Putamen (tissue), 1 donor: ENCODE results near the gene GPC1.

Experiments used
- DNase-seq: peaks from one replicate; pipeline ENCODE4 v3.0.0-alpha.2; 2016; ENCODE audit warnings: low spot score

GPC1 gene

GRCh38 chr2:240500561-240501423 lies 65.3 kb downstream of the GPC1 start:
- no peak for DNase-seq

- no peak for DNase-seq
Observed at GRCh38 chr2:240501531-240501991, 66.1 kb downstream of the GPC1 start.

- DNase-seq, result no peak
Observed at GRCh38 chr2:240502059-240502429, 66.6 kb downstream of the GPC1 start.

GRCh38 chr2:240502430-240503121 lies 67.1 kb downstream of the GPC1 start:
- no peak for DNase-seq

- DNase-seq, result no peak
Observed at GRCh38 chr2:240503375-240503774, 67.9 kb downstream of the GPC1 start.

- DNase-seq, result no peak
Observed at GRCh38 chr2:240503848-240504247, 68.4 kb downstream of the GPC1 start.

- DNase-seq, result no peak
Observed at GRCh38 chr2:240505910-240506309, 70.4 kb downstream of the GPC1 start.

- no peak for DNase-seq
Observed at GRCh38 chr2:240506406-240507059, 71.1 kb downstream of the GPC1 start.

GRCh38 chr2:240507060-240507777 lies 71.8 kb downstream of the GPC1 start:
- DNase-seq, result no peak

GRCh38 chr2:240507778-240508251 lies 72.4 kb downstream of the GPC1 start:
- DNase-seq, result no peak

- DNase-seq, result no peak
Observed at GRCh38 chr2:240508832-240509545, 73.5 kb downstream of the GPC1 start.

GRCh38 chr2:240509667-240510512 lies 74.4 kb downstream of the GPC1 start:
- DNase-seq, result no peak

- DNase-seq, result no peak
Observed at GRCh38 chr2:240510513-240511210, 75.2 kb downstream of the GPC1 start.

GRCh38 chr2:240511351-240512108 lies 76.1 kb downstream of the GPC1 start:
- no peak for DNase-seq

GRCh38 chr2:240512109-240512485 lies 76.6 kb downstream of the GPC1 start:
- no peak for DNase-seq

- DNase-seq, result no peak
Observed at GRCh38 chr2:240512666-240513535, 77.4 kb downstream of the GPC1 start.

- peak; percentile 18 for DNase-seq
Observed at GRCh38 chr2:240513549-240514287, 78.3 kb downstream of the GPC1 start.
